ENCODE measurements around the gene ESPN.

ESPN gene

DNA sequence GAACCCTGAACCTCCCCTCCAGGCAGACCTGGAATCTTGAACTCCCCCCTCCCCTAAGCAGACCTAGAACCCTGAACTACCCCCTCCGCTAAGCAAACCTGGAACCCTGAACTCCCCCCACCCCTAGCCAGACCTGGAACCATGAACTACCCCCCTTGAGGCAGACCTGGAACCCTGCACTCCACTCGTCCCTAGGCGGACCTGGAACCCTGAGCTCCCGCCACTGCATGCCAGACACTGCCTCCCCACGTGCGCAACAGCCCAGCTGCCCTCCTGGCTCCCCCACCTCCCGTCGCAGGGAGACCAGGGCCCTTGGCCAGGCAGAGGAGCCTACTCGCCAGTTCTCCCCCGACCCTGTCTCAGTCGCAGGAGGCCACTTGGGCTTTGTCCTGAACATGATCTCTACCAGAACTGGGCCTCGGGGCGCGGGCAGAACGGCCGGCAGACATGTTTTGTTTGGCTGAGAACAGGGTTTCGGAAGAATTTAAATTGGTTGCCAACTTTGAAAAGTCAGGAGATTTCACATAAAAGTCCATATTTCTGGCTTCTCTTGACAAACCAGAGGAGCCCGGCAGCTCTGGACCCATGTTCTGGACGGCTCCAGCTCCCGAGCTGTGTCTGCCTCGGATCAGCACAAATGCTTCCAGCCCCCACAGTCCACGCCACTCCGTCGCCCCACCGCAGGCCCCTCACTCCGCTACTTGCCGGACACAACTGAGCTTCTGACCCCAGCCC is 76.1 kb downstream of the ESPN start:
- no peak for DNase-seq

DNA sequence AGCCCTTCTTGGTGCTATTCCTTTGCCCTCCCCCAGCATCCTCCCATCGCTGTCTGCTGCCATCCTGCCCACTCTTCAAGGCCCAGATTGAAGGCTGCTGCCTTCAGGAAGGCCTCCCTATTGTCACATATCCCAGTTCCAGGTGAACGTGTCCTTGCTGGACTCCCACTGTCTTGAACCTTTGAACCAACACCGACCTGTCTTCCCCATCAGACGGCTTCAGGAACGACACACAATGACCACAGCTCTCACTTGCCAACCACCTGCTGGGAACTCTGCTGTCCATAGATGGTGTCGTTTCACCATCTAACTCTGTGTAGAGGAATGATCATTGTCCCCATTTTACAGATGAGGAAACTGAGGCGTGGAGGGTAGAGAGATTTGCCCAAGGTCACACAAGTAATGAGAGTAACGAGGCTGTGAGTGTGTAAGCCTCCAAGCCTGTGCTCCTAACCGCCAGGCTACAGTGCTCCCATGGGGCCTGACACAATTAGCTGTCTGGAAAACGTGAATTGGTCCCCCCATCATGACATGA is 76.8 kb downstream of the ESPN start:
- no peak for DNase-seq

DNA sequence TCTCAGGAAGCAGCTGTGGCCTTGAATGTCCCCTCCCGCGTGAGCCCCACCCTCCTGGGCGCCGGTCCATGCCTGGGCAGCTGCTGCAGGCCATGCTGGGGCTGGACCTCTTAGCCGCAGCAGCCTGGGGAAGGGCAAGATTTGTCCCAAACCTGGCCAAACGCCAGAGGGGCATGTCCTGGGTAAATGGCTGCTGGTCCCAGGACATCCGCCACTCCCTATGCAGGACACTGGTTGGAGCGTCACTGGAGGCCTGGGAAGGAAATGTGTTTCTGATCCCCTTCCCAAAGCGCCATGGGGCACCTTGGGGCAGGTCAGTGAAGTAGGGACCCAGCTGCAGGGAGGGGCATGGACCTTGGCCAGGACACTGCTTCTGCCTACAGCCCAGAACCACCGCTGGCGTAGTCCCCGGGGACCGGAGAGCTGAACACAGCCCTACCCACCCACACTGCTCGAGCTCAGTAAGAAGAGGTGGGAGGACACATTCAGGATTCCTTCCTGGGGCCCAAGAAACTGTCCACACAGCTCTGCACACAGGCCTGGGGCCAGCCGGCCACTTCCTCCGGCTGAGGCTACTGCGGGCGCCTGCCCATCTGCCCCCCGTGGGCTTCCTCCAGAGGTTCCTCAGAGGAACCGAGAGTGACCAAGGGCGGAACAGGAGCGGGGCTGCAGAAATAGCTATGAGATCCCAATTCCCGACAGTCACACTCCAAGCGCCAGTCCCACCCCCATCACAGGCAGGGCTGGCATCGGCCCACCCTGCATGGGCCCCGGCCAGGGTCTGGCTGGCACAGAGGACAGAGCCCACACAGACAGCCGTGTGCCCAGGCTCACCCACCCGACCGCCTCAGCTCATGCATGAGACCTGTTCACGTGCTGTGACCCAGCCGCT is 77.7 kb downstream of the ESPN start:
- no peak for DNase-seq

DNA sequence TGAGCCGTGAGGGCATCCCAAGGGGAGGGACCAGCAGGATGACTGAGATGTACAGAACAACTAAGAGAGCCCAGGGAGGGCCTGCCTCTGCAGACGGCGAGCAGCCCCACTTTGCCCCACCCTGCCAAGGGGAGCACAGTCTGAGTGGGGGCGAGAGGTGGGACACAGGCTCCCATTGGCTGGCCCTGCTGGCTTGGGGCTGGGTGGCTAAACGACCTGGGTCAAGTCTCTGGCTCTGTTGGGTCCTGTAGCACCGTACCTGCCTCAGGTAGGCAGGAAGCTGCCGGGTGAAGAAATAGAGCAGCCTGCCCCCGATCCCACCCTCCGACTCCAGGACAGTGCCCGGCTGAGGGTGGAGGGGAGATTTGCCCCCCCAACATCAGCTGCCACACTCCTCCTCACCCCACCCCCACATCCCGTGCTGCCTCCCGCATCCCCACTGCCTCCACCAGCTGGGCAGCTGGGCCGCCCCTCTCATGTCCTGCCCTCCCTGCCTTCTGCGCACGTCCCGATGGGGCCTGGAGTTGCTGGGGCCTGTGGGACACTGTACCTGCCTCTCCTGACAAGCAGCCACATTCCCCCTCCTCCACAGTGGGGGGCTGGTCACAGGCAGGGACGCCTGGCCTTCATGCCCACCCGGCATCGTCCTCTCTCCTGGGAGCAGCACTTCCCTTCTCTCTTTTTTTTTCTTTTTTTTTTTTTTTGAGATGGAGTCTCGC is 79.5 kb downstream of the ESPN start:
- no peak for DNase-seq

GRCh38 chr1:6504887-6505286 is 80.3 kb downstream of the ESPN start:
- no peak for DNase-seq

- no peak for DNase-seq
These were observed 81.0 kb downstream of the ESPN start for GRCh38 chr1:6505367-6506209.

- no peak for DNase-seq
These were observed 81.8 kb downstream of the ESPN start for GRCh38 chr1:6506210-6507036.

GRCh38 chr1:6507037-6507428 is 82.5 kb downstream of the ESPN start:
- DNase-seq = no peak

DNA sequence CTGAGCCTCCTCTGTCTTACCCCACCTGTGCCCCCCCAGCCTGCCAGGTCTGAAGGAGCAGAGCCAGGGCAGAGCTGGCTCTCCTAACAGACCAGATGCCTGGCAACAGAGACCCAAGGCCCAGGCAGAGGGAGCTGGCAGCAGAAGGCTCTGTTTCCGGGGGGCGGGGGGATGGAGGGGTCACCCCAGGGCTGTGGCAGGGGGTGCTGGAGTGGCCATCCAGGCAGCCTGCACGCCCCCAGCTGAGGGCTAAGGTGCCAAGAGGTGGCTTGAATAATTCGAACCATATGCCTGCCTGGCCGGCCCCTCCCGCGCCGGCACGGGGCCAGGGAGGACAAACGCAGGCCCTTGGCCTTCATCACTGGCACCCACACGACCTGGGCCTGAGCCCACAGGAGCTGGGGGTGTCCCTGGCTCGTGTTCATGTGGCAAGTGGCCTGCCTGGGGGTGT is 82.9 kb downstream of the ESPN start:
- DNase-seq = no peak

GRCh38 chr1:6508154-6508815 is 83.7 kb downstream of the ESPN start:
- DNase-seq = no peak

- DNase-seq = no peak
These were observed 84.2 kb downstream of the ESPN start for GRCh38 chr1:6508816-6509189.

GRCh38 chr1:6509220-6509918 is 84.8 kb downstream of the ESPN start:
- DNase-seq = no peak

DNA sequence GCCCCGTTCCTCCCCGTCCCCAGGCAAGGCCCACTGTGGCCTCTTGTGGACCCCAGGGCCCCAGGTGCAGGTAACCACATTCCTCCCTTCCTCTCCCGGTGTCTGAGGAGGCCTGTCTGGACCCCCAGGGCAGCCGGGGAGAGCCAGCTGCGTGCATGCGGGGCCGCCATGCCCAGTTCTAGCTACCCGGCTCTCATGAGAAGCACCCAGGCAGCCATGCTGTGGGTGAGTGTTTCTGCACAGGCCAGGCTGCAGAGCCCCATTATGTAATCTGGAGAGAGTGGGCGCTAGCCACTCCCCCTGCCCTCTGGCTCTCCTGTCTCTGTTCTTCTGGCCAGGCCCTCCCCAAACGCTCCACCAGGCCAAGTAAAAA is 85.3 kb downstream of the ESPN start:
- DNase-seq = no peak

- DNase-seq = no peak
These were observed 85.9 kb downstream of the ESPN start for GRCh38 chr1:6510493-6510892.
